ENCODE results near the gene ANKRD34A.

The ANKRD34A gene

GRCh38 chr1:145964328-145965118 lies at the start of gene ANKRD34A, which contains the start of gene POLR3GL:
Gene ANKRD34A (minus strand): TSS chr1:145964575. CDS start chr1:145961759, 2,816 bp downstream.
Gene POLR3GL (plus strand): TSS chr1:145964690. CDS start chr1:145974866, 10,176 bp downstream.
- H3K4me3 ChIP-seq (ENCODE audit: low read depth in 1 of 2, low read length in 2 of 2), result peak within 1 kb of the TSS; percentile 64 to 80
- DNase-seq (peak; percentile 93), ATAC-seq (ENCODE audit: insufficient read depth, low read depth) (peak; percentile 87)
- peak within 1 kb of the TSS; percentile 64 for H3K9ac ChIP-seq (ENCODE audit: low read depth, low read length)
- TF ChIP-seq EZH2 (IDR thresholded peaks at IDR 0.05; ENCODE audit: borderline replicate concordance, low read depth, low read length, severe bottlenecking), result no peak
- TF ChIP-seq CTCF (IDR thresholded peaks at IDR 0.05; ENCODE audit: borderline replicate concordance, extremely low read depth, low read length, poor library complexity, severe bottlenecking), result no peak
- H3K36me3 ChIP-seq (ENCODE audit: insufficient read depth, low read length), result no peaks in the 10 kb centered on the region
- H3K27ac ChIP-seq (ENCODE audit: low read length), result peak within 1 kb of the TSS; percentile 74
- H3K4me1 ChIP-seq (ENCODE audit: insufficient read depth, low read length), result peaks cover 57% of the 10 kb centered on the region
- H3K9me3 ChIP-seq (ENCODE audit: insufficient read depth, low read length, severe bottlenecking), result no peaks in the 10 kb centered on the region
- H3K4me2 ChIP-seq (ENCODE audit: insufficient read depth, low read length), result peak within 1 kb of the TSS; percentile 98
- H3K79me2 ChIP-seq (ENCODE audit: insufficient read depth, low read length), result 0 out of 2 replicates have a peak, but pooled peaks cover 5% of the 10 kb centered on the region
- H2AFZ ChIP-seq (ENCODE audit: low read depth, low read length), result peak within 1 kb of the TSS; percentile 87
- H4K20me1 ChIP-seq (ENCODE audit: insufficient read depth, low read length), result no peaks in the 10 kb centered on the region; the same call in 1 of the 2 replicates
- peaks cover 26% of the 10 kb centered on the region for H3K27me3 ChIP-seq (ENCODE audit: insufficient read depth, low read length, poor library complexity)

GRCh38 chr1:146013559-146013922 lies 49.2 kb upstream of the ANKRD34A start:
- ATAC-seq (ENCODE audit: insufficient read depth, low read depth) (no peak), DNase-seq (no peak)
- no peak overlapping the region for H3K27ac ChIP-seq (ENCODE audit: low read length)
- H3K4me2 ChIP-seq (ENCODE audit: insufficient read depth, low read length), result no peak overlapping the region
- TF ChIP-seq CTCF (IDR thresholded peaks at IDR 0.05; ENCODE audit: borderline replicate concordance, extremely low read depth, low read length, poor library complexity, severe bottlenecking) (no peak), EZH2 (IDR thresholded peaks at IDR 0.05; ENCODE audit: borderline replicate concordance, low read depth, low read length, severe bottlenecking) (no peak)
- no peaks in the 10 kb centered on the region for H3K79me2 ChIP-seq (ENCODE audit: insufficient read depth, low read length)
- no peak overlapping the region for H2AFZ ChIP-seq (ENCODE audit: low read depth, low read length)
- no peaks in the 10 kb centered on the region for H3K36me3 ChIP-seq (ENCODE audit: insufficient read depth, low read length)
- no peaks in the 10 kb centered on the region for H3K9me3 ChIP-seq (ENCODE audit: insufficient read depth, low read length, severe bottlenecking)
- peaks cover 8% of the 10 kb centered on the region for H3K27me3 ChIP-seq (ENCODE audit: insufficient read depth, low read length, poor library complexity)
- peaks cover 4% of the 10 kb centered on the region; the same call in 1 of the 2 replicates for H3K4me1 ChIP-seq (ENCODE audit: insufficient read depth, low read length)
- no peak overlapping the region for H3K9ac ChIP-seq (ENCODE audit: low read depth, low read length)
- no peak overlapping the region for H3K4me3 ChIP-seq (ENCODE audit: low read depth in 1 of 2, low read length in 2 of 2)
- no peaks in the 10 kb centered on the region for H4K20me1 ChIP-seq (ENCODE audit: insufficient read depth, low read length)

GRCh38 chr1:146012703-146013558 lies 48.6 kb upstream of the ANKRD34A start:
- TF ChIP-seq CTCF (IDR thresholded peaks at IDR 0.05; ENCODE audit: borderline replicate concordance, extremely low read depth, low read length, poor library complexity, severe bottlenecking) (peak; percentile 91), EZH2 (IDR thresholded peaks at IDR 0.05; ENCODE audit: borderline replicate concordance, low read depth, low read length, severe bottlenecking) (no peak)
- ATAC-seq (ENCODE audit: insufficient read depth, low read depth), result peak; percentile 87

More at GRCh38 chr1:146012703-146013558, 48.6 kb upstream of the ANKRD34A start:
- Histone ChIP-seq H4K20me1 (ENCODE audit: insufficient read depth, low read length) (no peaks in the 10 kb centered on the region), H3K9ac (ENCODE audit: low read depth, low read length) (no peak overlapping the region), H3K27me3 (ENCODE audit: insufficient read depth, low read length, poor library complexity) (peaks cover 8% of the 10 kb centered on the region), H3K4me1 (ENCODE audit: insufficient read depth, low read length) (peaks cover 4% of the 10 kb centered on the region; the same call in 1 of the 2 replicates), H3K27ac (ENCODE audit: low read length) (no peak overlapping the region), H3K9me3 (ENCODE audit: insufficient read depth, low read length, severe bottlenecking) (no peaks in the 10 kb centered on the region), H3K36me3 (ENCODE audit: insufficient read depth, low read length) (no peaks in the 10 kb centered on the region), H3K4me2 (ENCODE audit: insufficient read depth, low read length) (no peak overlapping the region), H3K79me2 (ENCODE audit: insufficient read depth, low read length) (no peaks in the 10 kb centered on the region), H3K4me3 (ENCODE audit: low read depth in 1 of 2, low read length in 2 of 2) (no peak overlapping the region), H2AFZ (ENCODE audit: low read depth, low read length) (no peak overlapping the region)
- peak; percentile 65 for DNase-seq
